ENCODE data around the gene GSC2.
"Not testable (repeated sequence)": the region's sequence is repeated elsewhere in the genome, so short reads cannot be mapped to it uniquely, and the experiment has no call there.

GSC2 gene

GRCh38 chr22:19177164-19178064, 27.3 kb upstream of the GSC2 start:
- no peak for DNase-seq

- DNase-seq, result no peak
These were observed 26.6 kb upstream of the GSC2 start for GRCh38 chr22:19176732-19177131.

GRCh38 chr22:19176175-19176643, 26.1 kb upstream of the GSC2 start:
- no peak for DNase-seq

GRCh38 chr22:19175602-19176174, 25.6 kb upstream of the GSC2 start:
- no peak for DNase-seq

GRCh38 chr22:19175026-19175601, 25.0 kb upstream of the GSC2 start:
- DNase-seq, result no peak

- DNase-seq, result no peak
These were observed 24.3 kb upstream of the GSC2 start for GRCh38 chr22:19174106-19175025.

- DNase-seq, result no peak
These were observed 23.2 kb upstream of the GSC2 start for GRCh38 chr22:19173047-19174035.

GRCh38 chr22:19172213-19173046, 22.3 kb upstream of the GSC2 start:
- DNase-seq, result no peak

- DNase-seq, result no peak
These were observed 19.8 kb upstream of the GSC2 start for GRCh38 chr22:19169947-19170318.

GRCh38 chr22:19169002-19169946, 19.2 kb upstream of the GSC2 start:
- DNase-seq, result no peak

- DNase-seq, result no peak
These were observed 18.2 kb upstream of the GSC2 start for GRCh38 chr22:19168088-19168890.

GRCh38 chr22:19167106-19167869, 17.2 kb upstream of the GSC2 start:
- DNase-seq, result no peak

- DNase-seq, result no peak
These were observed 16.3 kb upstream of the GSC2 start for GRCh38 chr22:19166421-19166820.

- no peak for DNase-seq
These were observed 14.3 kb upstream of the GSC2 start for GRCh38 chr22:19164425-19164824.

GRCh38 chr22:19158649-19159048, 8.6 kb upstream of the GSC2 start:
- not testable (repeated sequence) for DNase-seq

GRCh38 chr22:19156109-19156508, 6.0 kb upstream of the GSC2 start:
- DNase-seq, result not testable (repeated sequence)

GRCh38 chr22:19152942-19153883, 3.1 kb upstream of the GSC2 start:
- DNase-seq, result no peak

Data from NCI-H1436 (cell line).